Activated T-cell treated with anti-CD3 and anti-CD28 coated beads, Interleukin-2, amount 50 U/mL, for 48 hours (primary cell): Measurements from ENCODE around the gene FTO.

ENCODE experiments used
- DNase-seq, 2 experiments: peaks; one replicate each; pipeline ENCODE4 v3.0.0-alpha.2; 2020

FTO gene

DNA sequence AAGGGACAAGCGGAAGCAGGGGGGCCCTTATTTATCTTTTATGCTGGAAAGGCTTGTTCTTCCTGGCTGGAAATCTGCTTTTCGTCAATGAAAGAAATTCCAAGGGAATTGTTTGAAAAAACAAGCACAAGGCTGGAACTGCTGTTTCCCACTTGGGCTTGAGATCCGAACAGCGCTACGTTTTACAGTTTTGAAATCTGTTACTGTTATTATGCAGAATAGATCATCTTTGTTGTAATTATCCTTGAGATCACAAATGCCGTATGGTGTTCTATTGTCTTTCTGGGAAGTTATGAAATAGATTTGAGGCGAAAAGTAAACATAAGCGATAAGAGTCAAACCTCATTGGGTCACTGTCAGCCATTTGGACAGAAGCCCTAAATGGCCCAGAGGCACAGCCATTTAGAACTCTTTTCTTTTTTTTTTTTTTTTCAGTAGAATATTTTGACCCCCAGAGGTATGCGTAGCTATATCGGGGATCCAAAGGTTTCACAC is 359.4 kb downstream of the FTO start:
- DNase-seq, result no peak

DNA sequence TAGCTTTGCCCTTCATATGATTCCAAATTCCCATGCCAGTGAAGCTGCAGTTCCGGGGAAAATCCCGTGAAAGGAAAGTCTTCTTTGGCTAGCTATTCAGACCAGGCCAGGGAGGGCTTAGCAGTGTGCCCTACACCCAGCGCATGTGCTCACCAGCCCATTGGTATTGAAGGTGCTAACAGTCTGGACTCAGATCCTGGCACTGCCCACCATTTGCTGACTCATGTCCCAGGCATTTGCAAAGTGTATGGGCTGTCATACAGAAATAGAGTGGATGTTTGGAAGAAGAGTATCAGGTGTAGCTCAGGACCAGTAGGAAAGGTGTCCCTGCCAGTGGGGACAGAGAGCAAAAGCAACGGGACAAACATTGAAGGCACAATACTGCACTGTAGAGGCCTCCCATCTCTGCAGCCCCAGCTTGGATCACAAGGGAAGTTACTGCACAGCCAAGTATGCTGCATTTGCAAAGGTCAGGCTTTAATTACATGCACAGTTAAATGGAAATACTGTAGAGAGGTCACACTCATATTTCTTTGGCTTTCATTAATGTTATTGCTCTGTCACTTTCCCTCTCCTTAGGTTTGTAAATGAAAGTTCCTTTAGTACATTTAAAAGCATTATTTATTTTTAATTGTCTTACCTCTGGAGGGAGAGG is 362.6 kb downstream of the FTO start:
- DNase-seq, result no peak

DNA sequence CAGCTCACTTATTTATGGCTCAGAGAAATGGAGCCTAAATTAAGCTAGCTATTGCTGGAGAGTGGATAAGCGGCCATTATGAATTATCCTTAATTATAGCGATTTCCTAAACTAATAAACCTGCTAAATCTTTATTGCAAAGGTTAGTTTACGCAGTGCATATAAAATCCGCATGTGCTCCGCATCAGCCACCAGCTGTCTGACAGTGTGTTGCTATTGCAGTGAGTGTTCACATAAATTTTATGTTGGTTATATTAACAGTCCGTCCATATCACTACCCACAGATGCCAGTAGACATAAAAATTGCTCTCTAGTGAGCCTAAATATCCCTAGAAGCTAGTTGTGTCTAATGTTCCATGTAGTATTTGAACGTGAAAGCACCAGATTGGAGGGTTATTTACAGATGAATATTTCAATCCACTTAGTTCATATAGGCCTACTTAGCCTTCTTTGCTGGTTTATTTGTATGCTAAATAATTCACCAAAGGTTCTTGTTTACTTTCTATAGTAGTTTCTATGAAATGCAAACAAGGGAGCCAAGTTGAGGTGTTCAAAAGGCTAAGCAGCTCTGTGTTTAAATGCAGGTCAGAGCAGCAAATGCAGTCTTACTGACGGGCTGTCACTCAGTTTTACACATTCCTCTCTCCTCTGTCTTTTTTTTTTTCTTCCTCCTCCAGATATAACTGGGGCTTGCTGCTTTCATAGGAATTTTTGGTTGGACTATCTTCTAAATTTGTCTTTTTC is 363.5 kb downstream of the FTO start:
- no peak for DNase-seq

DNA sequence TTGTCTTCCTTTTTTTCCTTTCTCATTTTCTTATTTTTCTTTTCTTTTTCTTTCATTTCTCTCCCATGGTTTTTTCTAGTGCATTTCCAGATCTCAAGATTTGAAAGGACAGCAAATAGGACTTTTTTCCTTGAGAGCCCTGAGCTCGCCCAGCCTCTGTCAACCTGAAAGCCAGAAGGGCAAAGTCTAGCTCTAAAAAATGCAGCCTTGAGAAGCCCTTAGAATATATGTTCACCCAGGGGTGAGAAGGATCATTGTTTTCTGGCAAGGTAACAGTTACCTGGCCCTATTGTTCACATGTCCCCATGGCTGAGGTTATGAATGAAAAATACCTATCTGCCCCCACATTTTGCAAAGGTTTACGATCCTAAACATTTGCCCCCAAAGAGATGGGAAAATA is 364.3 kb downstream of the FTO start:
- DNase-seq, result no peak

DNA sequence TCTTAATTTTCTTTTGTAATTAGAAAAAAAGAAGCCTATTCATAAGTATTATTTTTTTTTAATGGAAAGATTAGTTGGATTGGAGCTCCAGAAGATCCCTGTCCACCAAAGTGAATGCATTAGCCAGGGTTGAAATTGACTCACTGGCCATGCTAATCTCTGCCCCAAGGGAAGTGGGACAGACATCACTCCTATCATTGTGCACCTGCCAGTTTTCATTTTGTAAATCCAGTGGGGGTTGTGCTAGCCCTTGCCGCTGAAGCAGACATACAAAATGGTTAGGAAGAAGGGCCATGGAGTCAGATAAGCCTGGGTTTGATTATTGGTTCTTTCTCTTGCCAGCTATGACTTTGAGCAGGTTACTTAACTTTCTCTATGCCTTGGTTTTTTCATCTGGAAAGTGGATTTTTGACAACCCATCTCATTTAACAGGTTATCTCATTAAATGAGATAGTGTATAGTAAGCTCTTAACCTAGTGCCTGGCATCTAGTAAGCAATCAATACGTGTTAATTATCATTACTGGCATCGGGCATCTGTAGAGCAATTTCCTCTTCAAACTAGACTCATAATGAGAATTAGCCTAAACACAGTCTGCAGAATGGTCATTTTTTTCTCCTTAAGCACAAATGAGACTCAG is 365.8 kb downstream of the FTO start:
- DNase-seq, result no peak

DNA sequence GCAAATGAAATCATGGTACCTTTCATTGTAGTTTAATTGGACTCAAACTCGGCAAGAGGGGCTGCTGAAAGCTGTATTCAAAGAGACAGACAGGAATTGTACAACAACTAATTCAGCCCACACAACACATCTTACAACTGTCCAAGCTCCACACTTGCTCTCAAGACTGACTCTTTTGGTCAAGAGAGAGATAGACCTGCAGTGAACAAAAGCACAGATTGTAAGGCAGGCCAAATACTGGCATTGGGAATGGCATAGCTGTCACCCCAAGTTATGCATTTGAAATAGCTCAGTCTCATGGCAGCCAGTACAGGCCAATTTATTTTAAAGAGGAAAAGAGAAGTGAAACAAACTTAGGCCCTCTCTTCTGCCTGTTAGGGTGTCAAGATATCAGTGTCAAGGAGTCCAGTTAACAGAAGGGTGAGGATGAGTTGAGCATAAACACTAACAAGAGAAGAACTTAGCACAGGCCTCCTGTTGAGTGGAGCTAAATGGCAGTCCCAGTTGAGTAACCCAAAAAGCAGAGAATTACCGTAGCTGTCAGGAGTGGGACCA is 366.9 kb downstream of the FTO start:
- DNase-seq, result no peak

DNA sequence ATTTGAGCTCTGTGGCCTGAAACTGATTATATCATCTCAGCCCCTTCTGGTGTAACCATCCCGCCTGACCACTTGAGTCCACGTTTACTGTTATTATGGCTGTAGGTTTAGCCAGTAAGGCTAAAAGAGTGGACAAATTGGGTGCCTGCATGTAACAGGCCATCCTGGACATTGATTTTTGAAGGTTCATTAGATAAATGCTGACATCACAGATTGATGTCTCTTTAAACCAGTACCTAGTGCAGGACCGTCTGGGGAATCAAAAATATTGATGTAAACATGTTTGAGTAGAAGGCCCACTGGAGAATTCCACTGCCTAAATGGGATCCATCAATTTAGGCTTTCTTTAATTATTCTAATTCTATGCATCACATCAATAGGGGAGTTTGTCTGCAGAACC is 367.6 kb downstream of the FTO start:
- DNase-seq, result no peak

DNA sequence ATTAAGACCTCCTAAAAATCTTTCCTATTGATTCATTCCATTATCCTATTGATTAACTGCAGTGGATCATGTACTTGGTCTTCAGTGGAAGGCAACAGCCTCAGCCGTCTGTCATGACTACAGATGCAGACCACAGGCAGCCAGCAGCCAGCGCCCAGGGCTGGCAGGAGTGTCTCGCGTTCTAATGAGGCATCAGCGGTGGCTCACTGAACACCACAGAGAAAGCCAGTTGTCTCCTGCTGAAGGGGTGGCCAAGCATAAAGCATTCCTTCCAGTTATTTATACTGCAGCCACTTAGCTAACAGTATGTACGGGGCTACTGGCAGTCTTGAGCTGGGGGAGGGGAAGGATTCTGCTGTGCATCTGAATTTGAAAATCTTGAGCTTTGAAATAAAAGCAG is 368.3 kb downstream of the FTO start:
- no peak for DNase-seq

DNA sequence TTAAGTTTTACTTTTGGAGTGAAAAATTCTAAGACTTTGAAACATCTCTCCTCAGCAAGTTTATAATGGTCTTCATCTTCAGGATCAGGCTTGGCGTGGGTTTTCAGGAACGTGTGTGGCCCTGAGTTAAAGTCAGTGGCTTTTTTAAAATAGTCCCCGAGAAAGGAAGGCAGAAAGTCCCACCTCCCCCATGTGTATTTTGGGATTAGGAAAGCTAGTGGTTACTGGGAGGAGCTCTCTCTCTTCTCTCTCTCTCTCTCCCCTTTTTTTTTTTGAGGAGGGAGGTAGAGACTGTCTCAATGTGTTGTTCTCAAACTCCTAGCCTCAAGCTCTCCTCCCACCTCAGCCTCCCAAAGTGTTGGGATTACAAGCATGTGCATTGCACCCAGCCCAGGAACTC is 369.4 kb downstream of the FTO start:
- no peak for DNase-seq

DNA sequence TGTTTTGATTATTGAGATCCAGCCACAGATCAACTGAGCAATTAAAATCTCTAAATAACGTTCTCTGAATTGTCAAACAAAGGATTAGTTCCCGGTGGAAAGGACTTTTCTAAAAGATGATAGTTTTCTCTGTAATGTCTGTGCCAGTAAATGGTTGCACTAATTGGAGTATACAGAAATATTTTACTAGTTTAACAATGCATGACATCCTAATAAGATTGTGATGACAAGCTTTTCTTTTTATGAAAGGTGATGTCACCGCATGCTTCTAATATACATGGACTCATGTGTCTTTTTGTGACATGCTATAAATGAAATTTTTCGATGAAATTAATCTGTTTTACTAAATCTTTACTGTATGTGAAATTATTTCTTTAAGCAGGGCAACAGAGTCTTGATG is 371.5 kb downstream of the FTO start:
- DNase-seq, result no peak

DNA sequence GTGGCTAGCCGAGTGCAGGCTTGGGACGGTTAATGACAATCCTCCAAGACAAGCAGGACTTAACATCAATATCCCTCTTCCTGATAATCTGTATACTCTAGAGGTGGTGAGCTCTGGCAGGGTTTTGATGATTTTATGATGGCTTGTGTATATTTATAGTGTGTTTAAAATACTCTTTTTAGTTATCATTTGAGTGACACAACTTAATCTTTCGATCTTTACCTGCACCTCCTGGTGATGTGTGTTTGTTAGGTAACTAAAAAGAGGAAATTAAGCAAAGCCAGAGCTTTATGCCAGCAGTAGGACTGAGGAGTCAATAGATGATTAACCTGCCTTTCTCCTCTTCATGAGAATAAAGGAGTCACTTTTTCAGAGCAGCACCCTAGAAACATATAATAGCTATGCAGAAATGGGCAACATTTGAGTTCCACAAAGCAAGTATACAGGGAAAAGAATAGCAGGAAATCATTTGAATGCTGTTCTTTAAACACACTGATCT is 372.1 kb downstream of the FTO start:
- DNase-seq, result no peak

DNA sequence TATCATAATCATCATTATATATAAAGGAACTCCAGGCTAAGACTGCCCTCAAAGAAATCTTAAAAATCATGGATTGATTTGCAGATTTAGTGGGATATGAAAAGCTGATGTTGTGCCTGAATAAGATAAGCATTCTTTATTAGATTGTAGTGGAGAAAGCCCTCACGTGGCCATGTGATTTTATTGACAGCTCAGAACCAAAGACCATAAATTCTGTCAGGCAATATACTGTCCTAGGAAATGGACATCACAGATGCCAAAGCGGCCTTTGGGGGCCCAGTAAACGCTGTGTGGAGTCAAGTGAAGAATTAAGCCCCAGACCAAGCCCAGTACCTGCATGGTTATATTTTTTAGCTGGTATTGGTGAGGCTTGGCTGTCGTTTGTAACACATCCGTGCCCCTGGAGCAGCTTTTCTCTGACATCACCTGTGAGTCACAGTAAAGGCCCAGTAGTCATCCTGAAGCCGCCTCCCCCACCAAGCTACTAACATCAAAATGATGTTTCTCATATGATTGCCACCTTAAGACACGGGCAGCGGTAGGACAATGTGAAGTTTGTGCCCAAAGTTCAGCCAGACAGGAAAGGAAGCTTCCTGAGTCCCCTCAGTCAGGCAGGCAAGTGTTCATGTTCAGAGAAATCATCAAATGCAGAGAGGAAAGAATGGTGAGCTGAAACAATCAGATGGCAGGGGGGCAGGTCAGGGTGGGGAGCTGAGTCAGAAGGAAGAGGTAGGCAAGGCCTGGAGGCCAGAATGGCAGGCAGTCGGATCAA is 373.3 kb downstream of the FTO start:
- no peak for DNase-seq

DNA sequence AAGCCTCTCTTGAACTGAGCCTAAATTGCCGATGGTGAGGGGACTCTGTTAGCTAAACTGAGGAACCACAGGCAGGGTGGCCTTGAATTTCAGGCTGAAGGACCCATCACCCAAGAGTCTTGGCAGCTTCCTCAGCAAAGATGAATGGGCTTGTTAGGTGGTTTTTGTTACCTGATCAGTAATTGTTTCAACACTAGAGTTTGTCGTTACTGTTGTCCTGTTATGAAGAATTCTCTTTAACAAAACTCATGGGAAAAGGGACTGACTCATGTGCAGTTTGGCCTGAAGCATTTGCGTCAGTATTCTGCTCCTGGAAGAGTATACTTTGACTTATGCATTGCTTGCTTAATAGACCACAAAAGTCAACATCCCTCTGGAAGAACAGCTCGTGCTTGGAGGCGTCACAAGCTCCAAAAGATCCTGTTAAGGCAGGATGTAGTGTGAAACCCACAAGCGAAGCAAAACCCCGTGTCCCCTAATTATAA is 376.6 kb downstream of the FTO start:
- no peak for DNase-seq

DNA sequence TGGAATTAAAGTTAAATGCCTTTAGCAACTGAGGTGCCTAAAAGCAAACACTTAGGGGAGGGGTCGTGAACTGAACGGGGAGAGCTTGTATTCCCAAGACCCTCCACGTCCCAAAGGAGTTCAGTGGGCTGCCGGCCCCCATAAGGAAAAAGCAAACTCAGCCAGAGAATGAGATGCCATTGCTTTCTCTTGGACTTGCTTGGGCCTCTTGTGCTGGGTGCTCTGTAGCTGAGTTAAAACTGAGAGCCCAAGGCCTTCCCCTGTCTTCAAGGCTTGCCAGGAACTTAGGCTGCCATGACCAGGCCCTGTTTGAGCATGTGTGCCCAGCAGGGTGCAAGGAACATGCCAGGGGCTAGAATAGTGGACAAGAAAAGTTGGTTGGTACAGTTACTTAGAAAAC is 382.8 kb downstream of the FTO start:
- DNase-seq, result no peak

DNA sequence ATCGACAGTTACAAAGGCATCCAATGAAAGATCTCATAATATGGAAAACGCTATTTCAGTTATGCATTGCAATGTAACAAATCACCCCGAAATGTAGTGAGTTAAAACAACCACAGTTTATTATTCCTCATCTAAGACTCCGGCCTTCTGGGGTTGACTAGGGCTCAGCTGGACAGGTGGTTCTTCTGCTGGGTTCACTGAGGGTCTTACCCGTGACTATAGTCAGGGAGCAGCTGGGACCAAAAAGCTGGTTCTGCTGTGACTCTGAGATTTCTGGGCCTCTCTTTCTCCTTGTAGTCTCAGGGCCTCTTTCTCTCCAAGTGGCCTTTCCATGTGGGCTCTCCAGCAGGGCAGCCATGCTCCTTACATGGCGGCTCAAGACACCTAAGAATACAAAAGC is 386.6 kb downstream of the FTO start:
- DNase-seq, result no peak

DNA sequence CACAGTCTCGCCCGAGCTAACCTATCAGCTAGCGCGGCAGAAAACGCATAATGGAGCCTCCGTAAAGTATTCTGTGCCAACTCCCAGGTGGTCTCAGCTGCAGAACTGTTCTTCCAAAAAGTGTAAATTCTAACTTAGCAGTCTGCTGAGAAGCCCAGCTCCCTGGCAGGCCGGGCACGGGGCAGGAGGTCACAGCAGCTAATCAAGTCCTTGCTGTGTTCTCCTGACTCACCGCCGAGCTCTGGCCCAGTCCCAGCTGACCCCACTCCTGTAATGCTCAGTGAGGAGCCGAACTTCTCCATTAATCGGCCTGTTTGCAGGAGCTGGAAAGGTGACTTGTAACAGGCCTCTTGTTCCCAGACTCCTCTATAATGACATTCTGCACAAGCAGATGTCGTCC is 389.3 kb downstream of the FTO start:
- no peak for DNase-seq

DNA sequence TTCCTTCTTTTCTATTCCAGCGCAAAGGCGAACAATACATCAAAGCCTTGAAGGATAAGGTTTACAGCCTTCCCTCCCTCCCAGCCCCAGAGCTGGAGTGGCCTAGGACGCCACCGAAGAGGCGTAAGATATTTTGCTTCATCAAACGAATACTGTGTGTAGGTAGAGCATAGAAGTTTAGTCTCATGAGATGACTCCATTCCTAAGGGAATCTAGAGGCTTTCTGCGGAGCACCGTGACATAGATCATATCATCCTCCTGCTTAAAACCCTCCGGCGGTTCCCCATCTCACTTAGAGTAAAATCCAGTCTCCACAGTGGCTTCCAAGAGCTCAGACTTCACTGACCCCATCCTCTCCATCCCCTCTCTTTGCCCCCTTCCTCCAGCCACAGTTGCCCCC is 390.7 kb downstream of the FTO start:
- no peak for DNase-seq

DNA sequence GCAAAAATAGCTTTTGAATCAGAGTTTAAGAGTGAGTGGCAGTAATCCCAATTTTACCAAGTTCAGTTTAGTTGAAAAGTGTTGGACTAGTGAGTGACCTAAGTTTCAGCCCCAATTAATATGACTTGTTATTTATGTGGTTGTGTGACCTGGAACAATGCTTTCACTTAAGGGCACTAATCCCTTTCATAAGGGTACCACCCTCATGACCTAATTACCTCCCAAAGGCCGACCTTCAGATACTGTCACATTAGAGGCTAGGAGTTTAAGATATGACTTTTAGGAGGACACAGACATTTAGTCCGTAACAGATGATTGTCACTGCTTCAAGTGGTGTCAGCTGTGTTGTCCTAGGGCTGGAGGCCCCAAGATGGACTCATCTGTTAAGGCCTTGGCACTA is 392.7 kb downstream of the FTO start:
- no peak for DNase-seq

DNA sequence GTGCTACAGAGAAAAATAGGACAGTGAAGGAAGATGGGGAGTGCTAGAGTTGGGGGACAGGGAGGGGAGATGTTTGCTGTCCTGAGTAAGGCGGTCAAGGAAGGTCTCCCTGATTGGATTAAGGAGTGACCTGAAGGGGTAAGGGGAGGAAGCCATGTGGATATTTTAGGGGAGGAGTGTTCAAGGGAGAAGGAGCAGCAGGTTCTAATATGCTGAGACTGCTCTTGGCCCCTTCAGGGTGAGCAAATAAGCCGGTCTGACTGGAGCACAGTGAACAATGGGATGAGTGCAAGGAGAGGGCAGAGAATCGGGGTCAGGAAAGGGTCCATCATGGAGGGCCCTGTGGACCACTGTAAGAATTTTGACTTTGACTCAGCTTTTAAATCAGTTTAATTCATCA is 393.8 kb downstream of the FTO start:
- no peak for DNase-seq

DNA sequence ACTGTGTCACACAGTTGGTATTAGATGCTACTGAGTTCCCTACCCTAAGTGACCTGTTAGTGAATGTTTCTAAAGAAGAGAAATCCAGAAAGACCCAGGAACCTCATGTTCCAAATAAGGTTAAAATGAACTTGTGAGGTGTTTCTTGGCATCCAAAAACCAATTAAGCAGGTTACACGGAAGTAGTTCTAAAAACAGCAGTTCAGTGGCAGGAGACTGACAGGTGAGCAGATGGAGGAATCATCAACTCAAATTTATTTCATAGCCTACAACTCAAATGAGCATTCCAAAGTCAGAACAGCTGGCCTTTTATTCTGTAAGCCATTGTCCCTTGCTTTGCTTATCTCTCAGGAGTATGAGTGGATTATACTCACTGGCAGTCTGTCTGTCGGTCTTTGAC is 394.3 kb downstream of the FTO start:
- DNase-seq, result no peak

DNA sequence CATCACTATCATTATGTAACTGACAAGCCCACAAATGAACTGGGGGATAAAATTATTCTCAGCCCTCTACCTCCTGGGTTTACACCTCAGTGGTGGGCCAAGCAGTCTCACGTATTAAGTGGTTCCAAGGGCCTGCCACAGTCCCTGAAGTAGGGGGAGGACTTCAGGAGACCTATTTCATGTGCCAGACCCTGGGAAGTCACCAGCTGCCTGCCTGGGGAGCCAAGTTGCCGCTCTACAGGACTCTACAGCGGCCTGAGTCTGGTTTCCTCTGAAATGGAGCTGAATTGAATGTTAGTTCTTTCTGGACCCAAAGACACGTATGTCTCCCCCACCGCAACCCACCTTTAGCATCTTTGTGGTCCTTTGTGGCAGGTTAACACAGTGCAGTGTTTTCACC is 395.7 kb downstream of the FTO start:
- no peak for DNase-seq
